HL-60 (cell line): ENCODE measurements around the gene MAP3K8.

Experiments used
- DNase-seq, 2 experiments: peaks; one replicate each; pipeline ENCODE4 v3.0.0-alpha.2; 2010 to 2020; ENCODE audit warnings: low read depth in 1 of 2, low spot score in 1 of 2
- H3K27ac ChIP-seq: fragments of 250-450 bp; sonication (Bioruptor Pico); replicated peaks from 2 replicates; pipeline ENCODE4 v1.5.1; 2020; ENCODE audit warnings: mild to moderate bottlenecking, moderate library complexity
- H3K27me3 ChIP-seq: fragments of 250-450 bp; sonication (Bioruptor Pico); 2 replicates; pipeline ENCODE4 v1.5.1; 2021; ENCODE audit warnings: mild to moderate bottlenecking, moderate library complexity; ENCODE audit not compliant: insufficient read depth, poor library complexity, severe bottlenecking
- H3K4me3 ChIP-seq: replicated peaks from 2 replicates; pipeline ENCODE4 v1.5.1; 2011; ENCODE audit warnings: mild to moderate bottlenecking, control low read depth, low read length; ENCODE audit not compliant: insufficient read depth
- CTCF ChIP-seq: IDR thresholded peaks from one replicate; pipeline ENCODE4 v1.5.1; 2011; ENCODE audit warnings: low read length, control low read depth, inconsistent platforms; ENCODE audit not compliant: insufficient read depth
- GABPA ChIP-seq: IDR thresholded peaks from 2 replicates; pipeline ENCODE4 v1.6.1; 2012; ENCODE audit warnings: low read depth
- POLR2AphosphoS5 ChIP-seq: IDR thresholded peaks from 2 replicates; pipeline ENCODE4 v1.6.1; 2012; ENCODE audit warnings: low read depth
- REST ChIP-seq: IDR thresholded peaks from 2 replicates; pipeline ENCODE4 v1.6.1; 2012; ENCODE audit warnings: low read depth; ENCODE audit not compliant: insufficient replicate concordance
- SPI1 ChIP-seq: IDR thresholded peaks from 2 replicates; pipeline ENCODE4 v1.6.1; 2012; ENCODE audit warnings: low read depth, mild to moderate bottlenecking, borderline replicate concordance

Gene MAP3K8

GRCh38 chr10:30391266-30391665 is 42.7 kb upstream of the MAP3K8 start:
- TF ChIP-seq POLR2AphosphoS5 (no peak), REST (no peak), SPI1 (no peak), GABPA (no peak), CTCF (no peak)
- H3K27ac ChIP-seq: no peak overlapping the region
- H3K4me3 ChIP-seq: no peak overlapping the region
- DNase-seq: no peak
- no peaks in the 10 kb centered on the region for H3K27me3 ChIP-seq

- TF ChIP-seq GABPA: no peak
- peak; percentile 10; the same call in 1 of the 2 replicates for TF ChIP-seq SPI1
- peak; percentile 49 for TF ChIP-seq CTCF
- Histone ChIP-seq H3K4me3 (no peak overlapping the region), H3K27ac (peak overlapping the region; percentile 4; the same call in 1 of the 2 replicates), H3K27me3 (no peaks in the 10 kb centered on the region)
- DNase-seq: peak; percentile 36 to 84
These were observed 41.4 kb upstream of the MAP3K8 start for GRCh38 chr10:30392564-30392990.

- Histone ChIP-seq H3K27me3 (no peaks in the 10 kb centered on the region), H3K4me3 (no peak overlapping the region), H3K27ac (peak overlapping the region; percentile 83)
- TF ChIP-seq GABPA (no peak), POLR2AphosphoS5 (peak; percentile 53; the same call in 1 of the 2 replicates), CTCF (no peak), SPI1 (no peak)
- peak; percentile 47 to 85 for DNase-seq
These were observed 37.7 kb upstream of the MAP3K8 start for GRCh38 chr10:30396293-30396692.

GRCh38 chr10:30396698-30397097 is 37.3 kb upstream of the MAP3K8 start:
- peak in 1 of 2 experiments; percentile 68 for DNase-seq
- no peak for TF ChIP-seq CTCF
- no peak for TF ChIP-seq POLR2AphosphoS5
- no peak for TF ChIP-seq GABPA
- TF ChIP-seq REST: no peak
- no peak for TF ChIP-seq SPI1
- no peak overlapping the region for H3K4me3 ChIP-seq
- H3K27me3 ChIP-seq: no peaks in the 10 kb centered on the region
- H3K27ac ChIP-seq: peak overlapping the region; percentile 83
